ENCODE data around the gene GRB10.

GRB10 gene

GRCh38 chr7:50641442-50642405 is 141.0 kb downstream of the GRB10 start:
- TF ChIP-seq CTCF (IDR thresholded peaks at IDR 0.05; ENCODE audit: low read depth, low read length) = no peak
- no peak overlapping the region for H3K4me3 ChIP-seq (ENCODE audit: low read depth, low read length)

GRCh38 chr7:50640779-50641178 is 141.9 kb downstream of the GRB10 start:
- H3K4me3 ChIP-seq (ENCODE audit: low read depth, low read length) = no peak overlapping the region
- TF ChIP-seq CTCF (IDR thresholded peaks at IDR 0.05; ENCODE audit: low read depth, low read length) = no peak

- H3K4me3 ChIP-seq (ENCODE audit: low read depth, low read length) = no peak overlapping the region
- no peak for TF ChIP-seq CTCF (IDR thresholded peaks at IDR 0.05; ENCODE audit: low read depth, low read length)
Observed at GRCh38 chr7:50640256-50640655, 142.4 kb downstream of the GRB10 start.

- H3K4me3 ChIP-seq (ENCODE audit: low read depth, low read length) = no peak overlapping the region
- no peak for TF ChIP-seq CTCF (IDR thresholded peaks at IDR 0.05; ENCODE audit: low read depth, low read length)
Observed at GRCh38 chr7:50637725-50638643, 144.7 kb downstream of the GRB10 start.

GRCh38 chr7:50634378-50634777 is 148.3 kb downstream of the GRB10 start:
- no peak for TF ChIP-seq CTCF (IDR thresholded peaks at IDR 0.05; ENCODE audit: low read depth, low read length)

GRCh38 chr7:50633414-50633710 is 149.3 kb downstream of the GRB10 start:
- no peak overlapping the region for H3K4me3 ChIP-seq (ENCODE audit: low read depth, low read length)
- no peak for TF ChIP-seq CTCF (IDR thresholded peaks at IDR 0.05; ENCODE audit: low read depth, low read length)

More at GRCh38 chr7:50634378-50634777, 148.3 kb downstream of the GRB10 start:
- H3K4me3 ChIP-seq (ENCODE audit: low read depth, low read length) = no peak overlapping the region

Data from WI38 (cell line).